ENCODE results near the gene LCN6.
"Not testable (repeated sequence)": the region's sequence is repeated elsewhere in the genome, so short reads cannot be mapped to it uniquely, and the experiment has no call there.

LCN6 gene

GRCh38 chr9:136784249-136784996, 36.1 kb upstream of the LCN6 start:
- no peak for DNase-seq (ENCODE audit: low read depth in 2 of 2)

- no peak for DNase-seq (ENCODE audit: low read depth in 2 of 2)
Observed at GRCh38 chr9:136782452-136782851, 34.1 kb upstream of the LCN6 start.

GRCh38 chr9:136779808-136780207, 31.5 kb upstream of the LCN6 start:
- DNase-seq (ENCODE audit: low read depth in 2 of 2): no peak

GRCh38 chr9:136777359-136777758, 29.0 kb upstream of the LCN6 start:
- DNase-seq (ENCODE audit: low read depth in 2 of 2): no peak

GRCh38 chr9:136776947-136777346, 28.6 kb upstream of the LCN6 start:
- DNase-seq (ENCODE audit: low read depth in 2 of 2): no peak

GRCh38 chr9:136775191-136775590, 26.9 kb upstream of the LCN6 start:
- DNase-seq (ENCODE audit: low read depth in 2 of 2): no peak

DNA sequence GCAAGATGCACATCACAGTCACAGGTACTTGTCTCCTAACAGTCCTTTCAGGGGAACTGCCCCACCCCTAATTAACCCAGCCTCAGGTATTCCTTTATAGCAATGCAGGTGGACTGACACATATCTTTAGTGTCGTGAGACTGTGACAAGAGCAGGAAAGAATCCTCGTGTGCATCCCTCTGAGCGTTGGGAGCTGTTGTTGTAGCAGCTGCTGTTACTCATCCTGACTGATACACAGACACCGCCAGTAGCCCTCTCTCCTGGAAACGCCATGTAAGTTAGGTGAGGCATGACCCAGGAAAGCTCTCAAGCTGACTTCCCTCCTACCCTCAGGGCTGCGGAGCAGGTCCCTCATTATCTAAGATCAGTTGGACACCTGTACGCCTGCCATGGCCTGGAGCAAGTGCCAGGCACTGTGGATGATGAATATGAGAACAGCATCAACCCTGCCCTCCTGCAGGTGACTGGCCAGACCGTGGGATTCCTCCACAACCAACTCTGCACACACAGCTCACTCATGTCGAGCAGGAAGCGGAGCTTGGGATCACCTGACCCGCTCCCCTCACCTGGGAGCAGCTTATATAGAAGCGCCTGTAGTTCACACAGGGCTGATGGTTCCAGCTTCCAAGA, 26.2 kb upstream of the LCN6 start:
- DNase-seq (ENCODE audit: low read depth in 2 of 2): no peak

GRCh38 chr9:136773386-136774044, 25.2 kb upstream of the LCN6 start:
- DNase-seq (ENCODE audit: low read depth in 2 of 2): no peak

- no peak for DNase-seq (ENCODE audit: low read depth in 2 of 2)
Observed at GRCh38 chr9:136771907-136772415, 23.6 kb upstream of the LCN6 start.

GRCh38 chr9:136769710-136770191, 21.4 kb upstream of the LCN6 start:
- peak in 1 of 2 donors; percentile 21 for DNase-seq (ENCODE audit: low read depth in 2 of 2)

DNA sequence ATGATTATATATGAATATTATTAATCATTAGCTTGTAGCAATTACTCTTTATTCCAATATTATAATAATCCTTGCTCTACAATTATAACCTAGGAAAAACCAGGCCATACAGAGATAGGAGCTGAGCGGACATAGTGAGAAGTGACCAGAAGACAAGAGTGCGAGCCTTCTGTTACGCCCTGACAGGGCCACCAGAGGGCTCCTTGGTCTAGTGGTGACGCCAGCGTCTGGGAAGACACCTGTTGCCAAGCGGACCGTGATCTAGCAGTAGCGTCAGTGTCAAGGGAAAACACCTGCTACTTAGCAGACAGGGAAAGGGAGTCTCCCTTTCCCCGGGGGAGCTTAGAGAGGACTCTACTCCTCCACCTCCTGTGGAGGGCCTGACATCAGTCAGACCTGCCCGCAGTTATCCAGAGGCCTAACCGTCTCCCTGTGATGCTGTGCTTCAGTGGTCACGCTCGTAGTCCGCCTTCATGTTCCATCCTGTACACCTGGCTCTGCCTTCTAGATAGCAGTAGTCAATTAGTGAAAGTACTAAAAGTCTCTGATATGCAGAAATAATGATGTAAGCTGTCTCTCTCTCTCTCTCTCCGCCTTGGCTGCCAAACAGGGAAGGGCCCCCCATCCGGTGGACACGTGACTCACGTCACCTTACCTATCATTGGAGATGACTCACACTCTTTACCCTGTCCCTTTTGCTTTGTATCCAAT, 18.2 kb upstream of the LCN6 start:
- DNase-seq (ENCODE audit: low read depth in 2 of 2): peak in 1 of 2 donors; percentile 25

- not testable (repeated sequence) for DNase-seq (ENCODE audit: low read depth in 2 of 2)
Observed at GRCh38 chr9:136765745-136766409, 17.6 kb upstream of the LCN6 start.

DNA sequence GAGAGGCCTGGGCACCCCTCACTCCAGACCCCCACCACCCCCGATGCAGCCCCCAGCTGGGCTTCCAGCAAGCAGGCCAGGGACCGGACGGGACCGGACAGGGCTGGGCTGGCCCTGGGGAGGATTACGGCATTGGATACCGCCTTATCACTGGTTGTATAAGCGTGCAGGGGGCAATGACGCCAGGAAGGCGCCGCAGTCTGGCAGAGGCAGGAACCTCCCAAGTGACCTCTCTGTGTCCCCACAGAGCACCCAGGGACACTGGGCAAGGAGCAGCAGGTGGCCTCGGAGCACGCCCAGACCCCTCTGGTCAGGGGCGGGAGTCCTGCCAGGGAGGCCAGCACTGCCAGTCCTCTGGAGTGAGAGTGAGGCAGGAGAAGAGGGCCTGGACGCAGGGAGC, 16.7 kb upstream of the LCN6 start:
- DNase-seq (ENCODE audit: low read depth in 2 of 2): no peak

- DNase-seq (ENCODE audit: low read depth in 2 of 2): no peak
Observed at GRCh38 chr9:136764301-136764891, 16.1 kb upstream of the LCN6 start, which contains the start of gene LCN15. Gene LCN15 (minus strand): TSS chr9:136764518. CDS start chr9:136764488, 30 bp downstream.

GRCh38 chr9:136763649-136764035, 15.3 kb upstream of the LCN6 start:
- DNase-seq (ENCODE audit: low read depth in 2 of 2): no peak

DNA sequence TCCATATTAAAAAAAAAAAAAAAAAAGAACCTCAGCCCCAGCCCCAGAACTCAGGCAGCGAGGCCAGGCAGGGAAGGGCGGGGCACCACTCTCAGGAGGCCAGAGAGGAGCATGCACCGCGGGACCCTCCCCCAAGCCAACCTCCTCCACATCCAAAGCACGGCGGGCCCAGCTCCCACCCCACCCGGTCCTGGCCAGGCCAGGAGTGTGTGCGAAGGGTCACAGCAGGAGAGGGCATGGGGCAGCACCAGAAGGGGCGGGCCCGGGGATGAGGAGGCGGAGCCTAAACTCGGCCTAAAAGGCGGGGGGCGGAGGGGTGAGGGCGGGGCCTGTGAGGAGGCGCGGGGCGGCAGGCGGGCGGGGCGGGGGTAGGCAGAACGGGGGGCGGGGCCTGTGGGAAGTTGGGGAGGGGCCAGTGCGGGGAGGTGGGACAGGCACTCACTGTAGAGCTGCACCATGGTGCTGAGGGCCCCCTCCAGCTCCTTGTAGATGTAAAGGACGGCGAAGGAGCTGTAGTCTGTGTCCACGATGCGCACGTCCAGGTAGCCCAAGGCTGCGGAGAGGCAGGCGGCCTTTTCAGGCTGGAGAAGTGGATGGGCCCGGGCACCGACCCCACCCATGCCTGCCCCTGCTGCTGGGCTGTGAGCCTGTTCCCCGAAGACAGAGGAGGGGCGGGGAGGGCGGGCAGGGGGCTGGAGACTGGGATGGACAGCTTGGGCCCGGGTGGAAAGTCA, 14.8 kb upstream of the LCN6 start:
- DNase-seq (ENCODE audit: low read depth in 2 of 2): peak in 1 of 2 donors; percentile 15

DNA sequence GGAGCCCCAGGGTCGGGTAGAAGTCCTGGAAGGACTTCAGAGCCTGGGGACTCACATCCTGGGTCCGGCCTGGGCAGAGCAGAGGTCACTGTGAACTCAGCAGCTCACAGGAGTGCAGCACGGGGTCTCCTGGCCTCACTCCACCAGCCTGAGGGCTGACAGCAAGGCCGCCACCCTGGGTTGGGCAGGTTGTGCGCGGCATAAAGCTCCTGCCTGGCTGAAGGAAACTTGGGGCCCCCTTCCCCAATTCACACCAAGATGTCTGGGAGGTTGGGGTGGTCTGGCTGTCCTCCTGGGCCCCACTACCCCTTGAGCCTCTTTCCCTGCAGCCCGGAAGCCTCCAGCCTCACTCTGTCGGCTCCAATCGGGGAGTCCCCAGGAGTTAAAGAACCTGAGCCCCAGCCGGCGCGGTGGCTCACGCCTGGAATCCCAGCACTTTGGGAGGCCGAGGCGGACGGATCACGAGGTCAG, 13.9 kb upstream of the LCN6 start:
- DNase-seq (ENCODE audit: low read depth in 2 of 2): no peak

DNA sequence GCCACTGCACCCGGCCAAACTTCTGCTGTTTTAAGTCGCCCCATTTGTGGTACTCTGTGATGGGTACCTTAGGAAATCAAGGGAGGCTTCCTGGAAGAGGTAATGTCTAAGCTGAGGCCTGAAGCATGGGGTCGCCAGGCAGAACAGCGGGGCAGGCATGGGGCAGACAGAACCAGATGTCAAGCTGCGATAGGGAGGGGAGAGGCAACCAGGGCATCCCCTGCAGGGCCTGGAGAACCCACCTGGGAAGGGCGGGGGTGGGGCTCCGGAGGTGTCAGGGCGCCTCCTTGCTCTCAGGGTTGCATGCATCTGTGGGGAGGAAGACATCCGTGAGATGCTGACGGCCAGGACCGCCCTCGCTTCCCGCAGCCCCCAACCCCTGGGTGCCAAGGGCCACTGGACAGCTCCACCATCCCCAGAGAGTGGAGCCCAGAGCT, 13.2 kb upstream of the LCN6 start:
- DNase-seq (ENCODE audit: low read depth in 2 of 2): no peak

DNA sequence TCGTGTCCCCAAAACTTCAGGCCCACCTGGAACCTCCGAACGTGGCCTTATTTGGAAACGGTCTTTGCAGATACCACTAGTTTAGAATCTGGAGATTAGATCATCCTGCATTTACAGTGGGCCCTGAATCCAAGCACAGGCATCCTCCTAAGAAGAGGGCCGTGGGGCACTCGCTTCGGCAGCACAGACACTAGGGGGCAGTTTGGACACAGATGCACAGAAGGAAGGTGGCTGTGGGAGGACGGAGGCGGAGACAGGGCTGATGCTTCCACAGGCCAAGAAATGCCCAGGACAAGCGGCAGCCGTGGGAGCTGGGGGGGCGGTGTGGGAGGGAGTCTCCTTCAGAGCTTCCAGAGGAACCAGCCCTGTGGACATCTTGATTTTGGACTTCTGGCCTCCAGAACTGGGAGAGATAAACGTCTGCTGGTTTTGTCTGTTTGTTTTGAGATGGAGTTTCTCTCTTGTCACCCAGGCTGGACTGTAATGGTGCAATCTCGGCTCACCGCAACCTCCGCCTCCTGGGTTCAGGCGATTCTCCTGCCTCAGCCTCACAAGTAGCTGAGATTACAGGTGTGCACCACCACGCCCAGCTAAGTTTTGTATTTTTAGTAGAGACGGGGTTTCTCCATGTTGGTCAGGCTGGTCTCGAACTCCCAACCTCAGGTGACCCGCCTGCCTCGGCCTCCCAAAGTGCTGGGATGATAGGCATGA, 12.7 kb upstream of the LCN6 start:
- not testable (repeated sequence) for DNase-seq (ENCODE audit: low read depth in 2 of 2)
